HG03342 (cell line): ENCODE measurements around the gene SMCHD1.
"Not testable (repeated sequence)": the region's sequence is repeated elsewhere in the genome, so short reads cannot be mapped to it uniquely, and the experiment has no call there.

ENCODE experiments used
- ATAC-seq: cut with Tn5 transposase; IDR thresholded peaks from one replicate; pipeline ENCODE4 v1.9.1; 2021; ENCODE audit warnings: mild to moderate bottlenecking, moderate library complexity; ENCODE audit not compliant: unreplicated experiment

Gene SMCHD1

GRCh38 chr18:2715990-2716389, 60.5 kb downstream of the SMCHD1 start:
- ATAC-seq = no peak

- ATAC-seq = no peak
Measured at GRCh38 chr18:2716394-2717326, 61.1 kb downstream of the SMCHD1 start.

GRCh38 chr18:2717407-2717806, 61.9 kb downstream of the SMCHD1 start:
- ATAC-seq = no peak

GRCh38 chr18:2719040-2719439, 63.5 kb downstream of the SMCHD1 start:
- ATAC-seq = no peak

- no peak for ATAC-seq
Measured at GRCh38 chr18:2723207-2723606, 67.7 kb downstream of the SMCHD1 start.

- no peak for ATAC-seq
Measured at GRCh38 chr18:2729757-2730156, 74.2 kb downstream of the SMCHD1 start.

- ATAC-seq = no peak
Measured at GRCh38 chr18:2736823-2737222, 81.3 kb downstream of the SMCHD1 start.

- ATAC-seq = not testable (repeated sequence)
Measured at GRCh38 chr18:2740082-2740481, 84.6 kb downstream of the SMCHD1 start.

- no peak for ATAC-seq
Measured at GRCh38 chr18:2746274-2746673, 90.7 kb downstream of the SMCHD1 start.

GRCh38 chr18:2758309-2758708, 102.8 kb downstream of the SMCHD1 start:
- no peak for ATAC-seq

GRCh38 chr18:2774669-2775068, 119.1 kb downstream of the SMCHD1 start:
- ATAC-seq = no peak

- no peak for ATAC-seq
Measured at GRCh38 chr18:2776601-2777000, 121.1 kb downstream of the SMCHD1 start.

- ATAC-seq = no peak
Measured at GRCh38 chr18:2777241-2777640, 121.7 kb downstream of the SMCHD1 start.

- no peak for ATAC-seq
Measured at GRCh38 chr18:2780750-2781149, 125.2 kb downstream of the SMCHD1 start.

GRCh38 chr18:2787225-2787624, 131.7 kb downstream of the SMCHD1 start:
- ATAC-seq = no peak

GRCh38 chr18:2792395-2792794, 136.9 kb downstream of the SMCHD1 start:
- ATAC-seq = no peak

GRCh38 chr18:2794159-2794558, 138.6 kb downstream of the SMCHD1 start:
- ATAC-seq = no peak

GRCh38 chr18:2797951-2798350, 142.4 kb downstream of the SMCHD1 start:
- ATAC-seq = peak; percentile 68

- no peak for ATAC-seq
Measured at GRCh38 chr18:2799369-2799768, 143.8 kb downstream of the SMCHD1 start.

- no peak for ATAC-seq
Measured at GRCh38 chr18:2805970-2806943, 150.7 kb downstream of the SMCHD1 start.

- ATAC-seq = not testable (repeated sequence)
Measured at GRCh38 chr18:2808640-2809039, 153.1 kb downstream of the SMCHD1 start.
